HCT116 (cell line): Measurements from ENCODE around the gene MTARC2. TPM values are rescaled to one million over a fixed set of nuclear protein-coding genes. Genes with fewer than 3 reads are reported as not detected.

Experiments
- ATAC-seq: fragments of 200-7000 bp; cut with Tn5 transposase; 2 replicates; pipeline ENCODE4 v1.9.1; 2020; ENCODE audit warnings: mild to moderate bottlenecking, moderate library complexity
- BruUV-seq: library from RNA; stranded (reverse); fragments of 400-500 nt; replicated peaks from 2 replicates; lab custom pipeline; 2021; lab: Mats Ljungman, UMichigan
- CTCF ChIA-PET: fragments of 300-600 bp; sonication (Branson Sonifier 250); formaldehyde crosslinking; loops from one replicate; lab custom pipeline; 2021; ENCODE audit warnings: antibody characterized with exemption; lab: Charles Lee
- POLR2A ChIA-PET: fragments of 300-600, 350-600 bp; sonication (Branson Sonifier 250); formaldehyde crosslinking; loops from one replicate; lab custom pipeline; 2021; ENCODE audit warnings: antibody characterized with exemption; lab: Charles Lee
- RAD21 ChIA-PET, 2 experiments: fragments of 300-600 bp; sonication (Branson Sonifier 250); formaldehyde crosslinking; loops; one replicate each; lab custom pipeline; 2023; ENCODE audit warnings: low total read pairs in 2 of 2; ENCODE audit not compliant: uncharacterized antibody in 2 of 2, unreplicated experiment in 2 of 2, low non-redundant PET in 1 of 2; lab: Charles Lee
- DNase-seq: peaks from one replicate; pipeline ENCODE4 v3.0.0-alpha.2; 2010; ENCODE audit warnings: low read depth, low spot score
- H2AFZ ChIP-seq: fragments of 200-600 bp; shearing (Covaris generic), sonication (generic); 2 replicates; pipeline ENCODE4 v1.6.1; 2017; ENCODE audit warnings: low read depth, mixed run types, mixed read lengths, antibody characterized with exemption, low read length; ENCODE audit not compliant: poor library complexity, severe bottlenecking
- H3K27ac ChIP-seq: 2 replicates; pipeline ENCODE4 v1.5.1; 2012; ENCODE audit warnings: low read depth, low read length
- H3K27me3 ChIP-seq: fragments of 200-600 bp; sonication (generic); 2 replicates; pipeline ENCODE4 v1.6.1; 2016; ENCODE audit warnings: mixed run types, low read length, mixed read lengths; ENCODE audit not compliant: insufficient read depth
- H3K36me3 ChIP-seq, 2 experiments: fragments of 200-500 bp in 1 of 2; fragments of 200-600 bp in 1 of 2; sonication (Bioruptor generic) in 1 of 2; sonication (generic) in 1 of 2; 2 replicates each; pipeline versions ENCODE4 v1.5.1 to v1.6.1; 2014 to 2016; ENCODE audit warnings: low read length in 2 of 2, inconsistent platforms in 1 of 2, mixed read lengths in 1 of 2, mixed run types in 1 of 2; ENCODE audit not compliant: insufficient read depth in 2 of 2, control insufficient read depth in 1 of 2
- H3K4me1 ChIP-seq, 2 experiments: fragments of 200-600 bp in 1 of 2; sonication (generic) in 1 of 2; 2 replicates each; pipeline versions ENCODE4 v1.5.1 to v1.6.1; 2012 to 2017; ENCODE audit warnings: low read length in 2 of 2, inconsistent platforms in 1 of 2, mild to moderate bottlenecking in 1 of 2, mixed read lengths in 1 of 2, mixed run types in 1 of 2, moderate library complexity in 1 of 2; ENCODE audit not compliant: insufficient read depth in 2 of 2, control insufficient read depth in 1 of 2
- H3K4me2 ChIP-seq: fragments of 200-600 bp; sonication (generic); 2 replicates; pipeline ENCODE4 v1.6.1; 2017; ENCODE audit warnings: mixed run types, low read length, mixed read lengths
- H3K4me3 ChIP-seq, 2 experiments: fragments of 200-600 bp in 1 of 2; sonication (generic) in 1 of 2; replicated peaks in 1 of 2; 2 replicates each; pipeline ENCODE4 v1.5.1; 2011 to 2016; ENCODE audit warnings: low read length in 2 of 2, control low read depth in 1 of 2, low read depth in 1 of 2, mild to moderate bottlenecking in 1 of 2, mixed read lengths in 1 of 2, mixed run types in 1 of 2
- H3K79me2 ChIP-seq: fragments of 200-600 bp; sonication (generic); 2 replicates; pipeline ENCODE4 v1.6.1; 2017; ENCODE audit warnings: mild to moderate bottlenecking, mixed run types, low read length, moderate library complexity, mixed read lengths; ENCODE audit not compliant: insufficient read depth
- H3K9ac ChIP-seq: fragments of 200-600 bp; sonication (generic); 2 replicates; pipeline ENCODE4 v1.6.1; 2016; ENCODE audit warnings: low read length, mixed read lengths
- H3K9me2 ChIP-seq: fragments of 200-600 bp; sonication (generic), shearing (Covaris generic); 2 replicates; pipeline ENCODE4 v1.6.1; 2017; ENCODE audit warnings: mixed run types, mild to moderate bottlenecking, moderate library complexity; ENCODE audit not compliant: insufficient read depth
- H3K9me3 ChIP-seq, 2 experiments: fragments of 200-500 bp in 1 of 2; fragments of 200-600 bp in 1 of 2; sonication (Bioruptor generic) in 1 of 2; sonication (generic) in 1 of 2; 2 replicates each; pipeline ENCODE4 v1.6.1; 2014 to 2017; ENCODE audit warnings: low read length in 2 of 2, mixed read lengths in 2 of 2, inconsistent platforms in 1 of 2, low read depth in 1 of 2, mild to moderate bottlenecking in 1 of 2, mixed run types in 1 of 2, moderate library complexity in 1 of 2; ENCODE audit not compliant: control insufficient read depth in 1 of 2, insufficient read depth in 1 of 2
- H4K20me1 ChIP-seq: fragments of 200-600 bp; sonication (generic), shearing (Covaris generic); 2 replicates; pipeline ENCODE4 v1.6.1; 2017; ENCODE audit warnings: mixed run types, mild to moderate bottlenecking, moderate library complexity; ENCODE audit not compliant: insufficient read depth
- CBX3 ChIP-seq: IDR thresholded peaks from 2 replicates; pipeline ENCODE4 v1.6.1; 2012; ENCODE audit warnings: low read depth
- CEBPB ChIP-seq: IDR thresholded peaks from 2 replicates; pipeline ENCODE4 v1.6.1; 2012; ENCODE audit warnings: low read depth
- EGR1 ChIP-seq: IDR thresholded peaks from 2 replicates; pipeline ENCODE4 v1.6.1; 2012; ENCODE audit warnings: low read depth
- EZH2phosphoT487 ChIP-seq: fragments of 200-600 bp; IDR thresholded peaks from 2 replicates; pipeline ENCODE4 v1.6.1; 2018; ENCODE audit warnings: antibody characterized with exemption, borderline replicate concordance
- FOSL1 ChIP-seq: IDR thresholded peaks from 2 replicates; pipeline ENCODE4 v1.6.1; 2012; ENCODE audit warnings: low read depth
- POLR2A ChIP-seq: IDR thresholded peaks from 2 replicates; pipeline ENCODE4 v1.7.0; 2011; ENCODE audit warnings: borderline replicate concordance; ENCODE audit not compliant: insufficient read depth, insufficient read length; ENCODE audit errors: extremely low read depth
- RAD21 ChIP-seq: IDR thresholded peaks from 2 replicates; pipeline ENCODE4 v1.6.1; 2012; ENCODE audit warnings: low read depth, mild to moderate bottlenecking
- SP1 ChIP-seq: IDR thresholded peaks from 2 replicates; pipeline ENCODE4 v1.6.1; 2012; ENCODE audit warnings: low read depth
- SRF ChIP-seq: IDR thresholded peaks from 2 replicates; pipeline ENCODE4 v1.6.1; 2012; ENCODE audit warnings: low read depth
- TCF7L2 ChIP-seq: IDR thresholded peaks from 2 replicates; pipeline ENCODE4 v1.7.0; 2011; ENCODE audit warnings: borderline replicate concordance, inconsistent platforms; ENCODE audit not compliant: insufficient read depth, insufficient read length; ENCODE audit errors: extremely low read depth
- YY1 ChIP-seq: IDR thresholded peaks from 2 replicates; pipeline ENCODE4 v1.6.1; 2011; ENCODE audit warnings: low read length, low read depth, moderate library complexity, mild to moderate bottlenecking; ENCODE audit not compliant: insufficient replicate concordance; ENCODE audit errors: extremely low read depth
- ZFX ChIP-seq: fragments of 450-650 bp; IDR thresholded peaks from 2 replicates; pipeline ENCODE4 v1.6.1; 2017
- intact Hi-C: fragments of 100-400 bp; cut with micrococcal nuclease; formaldehyde crosslinking; loops from 2 replicates; pipeline ENCODE4 v1.10.0; 2022
- total RNA-seq: library from RNA; stranded (reverse); gene quantifications from one replicate; pipeline ENCODE4 v1.2.1, GENCODE V29; 2021; ENCODE audit not compliant: unreplicated experiment
- TF ChIP-seq, protein P1 (sequence below): IDR thresholded peaks from 2 replicates; pipeline ENCODE4 v1.6.1; 2012
- TF ChIP-seq, protein P2 (sequence below): IDR thresholded peaks from 2 replicates; pipeline ENCODE4 v1.6.1; 2011; ENCODE audit warnings: mild to moderate bottlenecking, low read length, moderate library complexity; ENCODE audit not compliant: insufficient replicate concordance; ENCODE audit errors: extremely low read depth

MTARC2 gene
- total RNA-seq, 1 experiment from 2014 or later = 16.6 TPM

GRCh38 chr1:220705782-220706181 is 42.3 kb upstream of the MTARC2 start:
- Histone ChIP-seq H3K9ac (no peak overlapping the region), H3K27me3 (no peaks in the 10 kb centered on the region), H3K4me2 (no peak overlapping the region), H3K36me3 (no peaks in the 10 kb centered on the region), H3K79me2 (no peaks in the 10 kb centered on the region), H3K27ac (no peak overlapping the region), H3K9me2 (no peaks in the 10 kb centered on the region), H2AFZ (no peak overlapping the region), H3K9me3 (no peaks in the 10 kb centered on the region), H4K20me1 (no peaks in the 10 kb centered on the region), H3K4me1 (no peaks in the 10 kb centered on the region; a peak in 2 of 4 replicates), H3K4me3 (no peak overlapping the region)
- no TSS peak for BruUV-seq
- DNase-seq (no peak), ATAC-seq (no peak)
- no peak for TF ChIP-seq SP1
- no peak for TF ChIP-seq CEBPB
- TF ChIP-seq TCF7L2 = no peak
- TF ChIP-seq, protein P1, sequence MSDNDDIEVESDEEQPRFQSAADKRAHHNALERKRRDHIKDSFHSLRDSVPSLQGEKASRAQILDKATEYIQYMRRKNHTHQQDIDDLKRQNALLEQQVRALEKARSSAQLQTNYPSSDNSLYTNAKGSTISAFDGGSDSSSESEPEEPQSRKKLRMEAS = no peak
- TF ChIP-seq FOSL1 = no peak
- TF ChIP-seq EGR1 = no peak
- no peak for TF ChIP-seq RAD21
- TF ChIP-seq YY1 = no peak
- TF ChIP-seq CBX3 = no peak
- TF ChIP-seq, protein P2, sequence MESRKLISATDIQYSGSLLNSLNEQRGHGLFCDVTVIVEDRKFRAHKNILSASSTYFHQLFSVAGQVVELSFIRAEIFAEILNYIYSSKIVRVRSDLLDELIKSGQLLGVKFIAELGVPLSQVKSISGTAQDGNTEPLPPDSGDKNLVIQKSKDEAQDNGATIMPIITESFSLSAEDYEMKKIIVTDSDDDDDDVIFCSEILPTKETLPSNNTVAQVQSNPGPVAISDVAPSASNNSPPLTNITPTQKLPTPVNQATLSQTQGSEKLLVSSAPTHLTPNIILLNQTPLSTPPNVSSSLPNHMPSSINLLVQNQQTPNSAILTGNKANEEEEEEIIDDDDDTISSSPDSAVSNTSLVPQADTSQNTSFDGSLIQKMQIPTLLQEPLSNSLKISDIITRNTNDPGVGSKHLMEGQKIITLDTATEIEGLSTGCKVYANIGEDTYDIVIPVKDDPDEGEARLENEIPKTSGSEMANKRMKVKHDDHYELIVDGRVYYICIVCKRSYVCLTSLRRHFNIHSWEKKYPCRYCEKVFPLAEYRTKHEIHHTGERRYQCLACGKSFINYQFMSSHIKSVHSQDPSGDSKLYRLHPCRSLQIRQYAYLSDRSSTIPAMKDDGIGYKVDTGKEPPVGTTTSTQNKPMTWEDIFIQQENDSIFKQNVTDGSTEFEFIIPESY = no peak
- no peak for TF ChIP-seq EZH2phosphoT487
- no peak for TF ChIP-seq POLR2A
- no peak for TF ChIP-seq SRF
- TF ChIP-seq ZFX = no peak
- RAD21 ChIA-PET = no interaction called here
- intact Hi-C loops = no loop called here
- POLR2A ChIA-PET = no interaction called here
- CTCF ChIA-PET = interaction anchor here (2.0 kb wide), 1 partner anchor 28 kb away, joined by 6 read pairs; no protein-coding TSS in a partner anchor
